Measurements from ENCODE around the gene ODAD2. TPM values are rescaled to one million over a fixed set of nuclear protein-coding genes. Genes with fewer than 3 reads are reported as not detected.

Gene ODAD2
- total RNA-seq, 4 donors from 2014 or later, result 0.39 to 0.83 (median 0.79) TPM

DNA sequence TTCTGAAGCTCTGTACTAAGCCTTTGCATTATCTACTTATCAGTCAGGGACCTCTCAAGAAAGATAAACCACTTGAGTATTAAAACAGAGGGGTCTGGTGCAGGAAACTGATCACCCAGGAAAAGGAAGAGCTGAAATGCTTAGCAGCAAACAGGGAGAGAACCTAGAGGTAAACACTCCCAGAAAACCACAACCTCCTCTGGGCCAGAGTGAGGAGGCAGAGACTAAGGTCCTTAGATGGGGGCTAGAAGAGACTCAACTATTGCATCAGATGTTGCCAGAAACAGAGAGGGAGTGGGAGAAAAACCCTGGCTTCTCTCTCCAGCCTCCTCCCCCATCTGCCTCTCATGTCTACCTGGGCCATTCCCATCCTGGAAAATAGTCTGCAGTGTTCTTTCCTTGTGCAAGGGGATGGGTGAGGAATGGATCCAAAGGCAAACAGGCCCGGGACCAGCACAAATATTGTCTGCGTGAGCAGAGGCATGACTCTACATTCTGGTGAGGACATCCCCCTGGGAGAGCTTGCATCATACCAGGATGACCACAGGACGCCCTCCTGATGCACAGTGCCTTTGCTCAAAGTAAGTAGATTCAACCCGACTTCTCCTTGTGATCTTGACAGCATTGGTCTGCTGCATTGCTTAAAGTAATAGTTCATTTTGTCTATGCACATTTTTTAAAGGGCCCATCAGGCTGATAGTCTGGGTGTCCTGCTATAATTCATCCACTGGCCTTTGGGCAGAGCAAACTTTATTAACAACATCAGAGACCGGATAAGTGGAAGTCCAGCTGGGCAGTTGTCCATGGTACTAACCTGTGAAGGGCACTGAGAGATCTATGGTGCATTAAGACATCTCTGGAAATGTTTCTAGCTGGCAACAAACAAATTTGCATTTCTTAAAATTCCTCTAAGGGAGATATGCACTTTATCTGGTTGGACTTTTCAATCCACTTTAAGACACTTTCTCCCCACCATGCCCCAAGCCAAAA lies 22.4 kb upstream of the ODAD2 start:
- no peak overlapping the region for H3K27ac ChIP-seq (replicated peaks in 1 of 4)
- no peaks in the 10 kb centered on the region for H3K36me3 ChIP-seq
- intact Hi-C loops (cut with DNase I), result no loop called here
- no peaks in the 10 kb centered on the region for H3K4me1 ChIP-seq
- H3K9me3 ChIP-seq, result no peaks in the 10 kb centered on the region
- TF ChIP-seq EP300 (IDR thresholded peaks at IDR 0.05), result no peak
- TF ChIP-seq POLR2AphosphoS5 (IDR thresholded peaks at IDR 0.05), result no peak
- TF ChIP-seq, protein P1, sequence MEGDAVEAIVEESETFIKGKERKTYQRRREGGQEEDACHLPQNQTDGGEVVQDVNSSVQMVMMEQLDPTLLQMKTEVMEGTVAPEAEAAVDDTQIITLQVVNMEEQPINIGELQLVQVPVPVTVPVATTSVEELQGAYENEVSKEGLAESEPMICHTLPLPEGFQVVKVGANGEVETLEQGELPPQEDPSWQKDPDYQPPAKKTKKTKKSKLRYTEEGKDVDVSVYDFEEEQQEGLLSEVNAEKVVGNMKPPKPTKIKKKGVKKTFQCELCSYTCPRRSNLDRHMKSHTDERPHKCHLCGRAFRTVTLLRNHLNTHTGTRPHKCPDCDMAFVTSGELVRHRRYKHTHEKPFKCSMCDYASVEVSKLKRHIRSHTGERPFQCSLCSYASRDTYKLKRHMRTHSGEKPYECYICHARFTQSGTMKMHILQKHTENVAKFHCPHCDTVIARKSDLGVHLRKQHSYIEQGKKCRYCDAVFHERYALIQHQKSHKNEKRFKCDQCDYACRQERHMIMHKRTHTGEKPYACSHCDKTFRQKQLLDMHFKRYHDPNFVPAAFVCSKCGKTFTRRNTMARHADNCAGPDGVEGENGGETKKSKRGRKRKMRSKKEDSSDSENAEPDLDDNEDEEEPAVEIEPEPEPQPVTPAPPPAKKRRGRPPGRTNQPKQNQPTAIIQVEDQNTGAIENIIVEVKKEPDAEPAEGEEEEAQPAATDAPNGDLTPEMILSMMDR (IDR thresholded peaks at IDR 0.05), result no peak
- TF ChIP-seq POLR2A (IDR thresholded peaks at IDR 0.05; ENCODE audit: low read depth), result no peak
- no peak overlapping the region for H3K4me3 ChIP-seq
- no peak for DNase-seq (ENCODE audit: extremely low spot score)
- H3K27me3 ChIP-seq, result no peaks in the 10 kb centered on the region
- 93% methylated on average over 5 of the region's 5 CpGs for WGBS

DNA sequence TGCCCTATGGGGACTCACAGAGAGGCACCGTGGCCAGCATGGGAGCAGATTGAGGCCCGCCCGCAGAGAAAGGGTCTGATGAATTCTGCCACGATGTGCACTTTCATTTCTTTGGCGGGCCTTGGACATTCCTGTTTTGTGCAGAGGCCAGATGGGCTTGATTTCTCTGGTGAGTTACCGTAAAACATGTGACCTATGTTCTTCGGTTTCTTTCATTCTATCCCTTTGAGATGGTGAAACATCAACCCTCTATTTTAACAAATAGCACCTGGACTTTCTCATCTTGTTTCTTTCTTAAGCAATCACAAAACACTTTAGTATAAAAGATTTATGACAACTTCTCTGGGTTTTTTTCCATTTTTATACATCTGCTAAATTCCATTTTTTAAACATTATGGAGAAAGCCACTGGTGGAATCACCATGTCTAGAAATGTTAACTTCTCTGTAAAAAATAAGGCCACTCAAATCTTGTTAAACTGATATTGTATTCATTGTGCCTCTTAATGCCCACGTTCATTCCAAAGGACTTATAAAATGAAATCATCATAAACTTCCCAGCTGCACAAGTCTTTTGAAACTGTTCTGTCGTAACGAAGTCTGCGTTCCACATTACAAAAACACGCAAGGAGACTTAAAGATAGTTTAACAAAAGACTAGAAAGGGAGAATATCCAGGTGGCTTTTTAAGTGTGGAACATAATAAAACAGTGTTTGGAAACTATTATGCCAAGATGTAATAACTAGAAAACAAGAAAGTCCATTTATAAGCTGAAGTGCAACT lies 21.4 kb upstream of the ODAD2 start:
- DNase-seq (ENCODE audit: extremely low spot score), result no peak
- H3K27ac ChIP-seq (replicated peaks in 1 of 4), result no peak overlapping the region
- no peaks in the 10 kb centered on the region for H3K27me3 ChIP-seq
- no peaks in the 10 kb centered on the region for H3K9me3 ChIP-seq
- no peaks in the 10 kb centered on the region for H3K4me1 ChIP-seq
- intact Hi-C loops (cut with DNase I), result no loop called here
- no peaks in the 10 kb centered on the region for H3K36me3 ChIP-seq
- no peak overlapping the region for H3K4me3 ChIP-seq
- 76% methylated on average over 12 of the region's 12 CpGs for WGBS
- TF ChIP-seq POLR2A (IDR thresholded peaks at IDR 0.05; ENCODE audit: low read depth) (no peak), EP300 (IDR thresholded peaks at IDR 0.05) (no peak), POLR2AphosphoS5 (IDR thresholded peaks at IDR 0.05) (no peak)
- TF ChIP-seq, protein P1 (IDR thresholded peaks at IDR 0.05), result no peak

DNA sequence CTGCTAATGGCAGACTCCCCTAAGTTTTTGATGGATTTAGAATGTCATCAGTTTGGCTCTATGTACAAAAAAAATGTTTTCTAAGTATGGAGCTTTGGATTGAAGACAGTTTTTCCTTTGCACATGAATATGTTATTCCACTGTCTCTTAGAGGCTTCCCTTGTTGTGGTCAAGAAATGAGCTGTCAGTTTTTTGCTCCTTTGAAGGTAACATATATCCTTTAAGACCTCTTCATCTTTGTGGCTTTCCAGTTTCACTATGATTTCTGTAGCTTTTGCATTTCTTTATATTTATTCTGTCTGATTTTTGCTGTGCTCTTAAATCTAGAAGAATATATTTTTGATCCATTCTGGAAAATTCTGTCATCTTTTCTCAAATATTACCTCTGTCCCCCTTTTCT lies 15.8 kb upstream of the ODAD2 start:
- no peak overlapping the region for H3K27ac ChIP-seq (replicated peaks in 1 of 4)
- TF ChIP-seq POLR2A (IDR thresholded peaks at IDR 0.05; ENCODE audit: low read depth), result no peak
- TF ChIP-seq POLR2AphosphoS5 (IDR thresholded peaks at IDR 0.05), result no peak
- TF ChIP-seq, protein P1 (IDR thresholded peaks at IDR 0.05), result no peak
- TF ChIP-seq EP300 (IDR thresholded peaks at IDR 0.05), result no peak
- no peak overlapping the region for H3K4me3 ChIP-seq
- no peaks in the 10 kb centered on the region for H3K27me3 ChIP-seq
- H3K4me1 ChIP-seq, result no peaks in the 10 kb centered on the region
- no peak for DNase-seq (ENCODE audit: extremely low spot score)
- no peaks in the 10 kb centered on the region for H3K9me3 ChIP-seq
- no peaks in the 10 kb centered on the region for H3K36me3 ChIP-seq
- intact Hi-C loops (cut with DNase I), result no loop called here

DNA sequence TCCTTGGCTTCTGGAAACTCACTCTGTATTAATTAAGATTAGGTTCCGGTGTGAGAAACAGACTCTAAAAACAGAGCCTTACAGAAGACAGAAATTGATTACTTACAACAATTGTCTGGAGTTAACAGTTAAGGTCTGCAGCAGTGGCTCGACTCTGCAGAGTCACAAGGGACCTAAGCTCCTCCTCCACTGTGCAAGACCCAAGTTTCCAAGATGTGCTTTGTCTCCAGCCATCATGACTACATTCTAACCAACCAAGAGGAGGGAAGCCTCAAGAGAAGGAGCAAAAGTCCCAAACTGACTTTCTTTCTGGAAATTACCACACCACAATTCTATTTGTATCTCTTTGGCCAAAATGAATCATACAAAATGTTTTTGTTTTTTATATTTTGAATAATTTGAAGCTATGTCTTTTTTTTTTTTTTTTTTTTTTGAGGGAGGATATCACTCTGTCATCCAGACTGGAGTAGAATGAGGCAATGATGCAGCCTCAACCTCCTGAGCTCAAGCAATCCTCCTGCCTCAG lies 14.2 kb upstream of the ODAD2 start:
- Histone ChIP-seq H3K9me3 (no peaks in the 10 kb centered on the region), H3K36me3 (no peaks in the 10 kb centered on the region), H3K4me1 (no peaks in the 10 kb centered on the region), H3K27me3 (no peaks in the 10 kb centered on the region), H3K4me3 (no peak overlapping the region), H3K27ac (replicated peaks in 1 of 4) (no peak overlapping the region)
- intact Hi-C loops (cut with DNase I), result no loop called here
- TF ChIP-seq, protein P1 (IDR thresholded peaks at IDR 0.05), result no peak
- TF ChIP-seq POLR2A (IDR thresholded peaks at IDR 0.05; ENCODE audit: low read depth) (no peak), EP300 (IDR thresholded peaks at IDR 0.05) (no peak), POLR2AphosphoS5 (IDR thresholded peaks at IDR 0.05) (no peak)
- DNase-seq (ENCODE audit: extremely low spot score), result no peak
- 37% methylated on average over 2 of the region's 2 CpGs for WGBS
